HFFc6 (cell line): Measurements from ENCODE around the gene WNT5B. TPM values are rescaled to one million over a fixed set of nuclear protein-coding genes. Genes with fewer than 3 reads are reported as not detected.

ENCODE experiments used
- DNase-seq: peaks from one replicate; pipeline ENCODE4 v3.0.0-alpha.2; 2018
- H3K27ac Mint-ChIP-seq: 2 replicates; pipeline ENCODE4 v1.8.0; 2020; ENCODE audit warnings: mild to moderate bottlenecking, mixed read lengths
- H3K27me3 Mint-ChIP-seq: 2 replicates; pipeline ENCODE4 v1.8.0; 2021; ENCODE audit warnings: mild to moderate bottlenecking, moderate library complexity, mixed read lengths; ENCODE audit not compliant: insufficient read depth
- H3K36me3 Mint-ChIP-seq: 2 replicates; pipeline ENCODE4 v1.8.0; 2021; ENCODE audit warnings: low read depth, mixed read lengths
- H3K4me1 Mint-ChIP-seq: 2 replicates; pipeline ENCODE4 v1.8.0; 2020; ENCODE audit warnings: low read depth, mixed read lengths
- H3K4me3 Mint-ChIP-seq: 2 replicates; pipeline ENCODE4 v1.8.0; 2020; ENCODE audit warnings: mild to moderate bottlenecking, moderate library complexity, mixed read lengths
- H3K9me3 Mint-ChIP-seq: 2 replicates; pipeline ENCODE4 v1.8.0; 2020; ENCODE audit warnings: mild to moderate bottlenecking, mixed read lengths
- CTCF ChIP-seq: fragments of 200-600 bp; sonication (generic); IDR thresholded peaks from 2 replicates; pipeline ENCODE4 v1.5.0; 2021; ENCODE audit warnings: antibody characterized with exemption, mild to moderate bottlenecking
- total RNA-seq, 6 experiments: library from RNA; stranded (reverse); fragmentation: NEBNext Ultra II Directional; extraction: Animal tissue kit (Norgen Biotek cat#: 25700); gene quantifications; 2 replicates in 1 of 6; 3 replicates in 5 of 6; pipeline ENCODE4 v1.2.3, GENCODE V29; 2021

The WNT5B gene
- total RNA-seq, 6 experiments from 2014 or later = 191 to 289 (median 200) TPM

GRCh38 chr12:1591034-1591433 lies 38.0 kb upstream of the WNT5B start:
- peak; percentile 35; the same call in 1 of the 2 replicates for TF ChIP-seq CTCF
- Mint-ChIP-seq H3K9me3 (no peaks in the 10 kb centered on the region), H3K4me1 (peaks cover 84% of the 10 kb centered on the region), H3K36me3 (peaks cover 30% of the 10 kb centered on the region), H3K27me3 (peaks cover 24% of the 10 kb centered on the region), H3K27ac (peak overlapping the region; percentile 71), H3K4me3 (peak overlapping the region; percentile 86)
- DNase-seq = peak; percentile 55

GRCh38 chr12:1591543-1591942 lies 37.5 kb upstream of the WNT5B start:
- Mint-ChIP-seq H3K9me3 (no peaks in the 10 kb centered on the region), H3K27ac (peak overlapping the region; percentile 81), H3K4me3 (peak overlapping the region; percentile 86), H3K4me1 (peaks cover 86% of the 10 kb centered on the region), H3K36me3 (peaks cover 30% of the 10 kb centered on the region), H3K27me3 (peaks cover 24% of the 10 kb centered on the region)
- no peak for DNase-seq
- TF ChIP-seq CTCF = no peak

- Mint-ChIP-seq H3K9me3 (no peaks in the 10 kb centered on the region), H3K4me1 (peaks cover 83% of the 10 kb centered on the region), H3K4me3 (peak overlapping the region; percentile 86), H3K27ac (peak overlapping the region; percentile 81), H3K36me3 (peaks cover 30% of the 10 kb centered on the region), H3K27me3 (peaks cover 24% of the 10 kb centered on the region)
- DNase-seq = peak; percentile 59
- TF ChIP-seq CTCF = 0 out of 2 replicates have a peak, but pooled peaks have one; percentile 37
These were observed 36.4 kb upstream of the WNT5B start for GRCh38 chr12:1592444-1593173.

GRCh38 chr12:1593174-1594005 lies 35.6 kb upstream of the WNT5B start:
- H3K27ac Mint-ChIP-seq = peak overlapping the region; percentile 81
- peaks cover 80% of the 10 kb centered on the region for H3K4me1 Mint-ChIP-seq
- H3K4me3 Mint-ChIP-seq = peak overlapping the region; percentile 86
- TF ChIP-seq CTCF = no peak
- peaks cover 23% of the 10 kb centered on the region for H3K27me3 Mint-ChIP-seq
- DNase-seq = peak; percentile 35
- peaks cover 33% of the 10 kb centered on the region for H3K36me3 Mint-ChIP-seq
- H3K9me3 Mint-ChIP-seq = no peaks in the 10 kb centered on the region

- DNase-seq = no peak
- Mint-ChIP-seq H3K27ac (no peak overlapping the region), H3K4me3 (peak overlapping the region; percentile 86), H3K9me3 (no peaks in the 10 kb centered on the region), H3K27me3 (peaks cover 19% of the 10 kb centered on the region), H3K4me1 (peaks cover 80% of the 10 kb centered on the region), H3K36me3 (peaks cover 33% of the 10 kb centered on the region)
- no peak for TF ChIP-seq CTCF
These were observed 35.1 kb upstream of the WNT5B start for GRCh38 chr12:1594006-1594260.
